HepG2 (cell line): ENCODE measurements around the gene SETD2. TPM values are rescaled to one million over a fixed set of nuclear protein-coding genes. Genes with fewer than 3 reads are reported as not detected.

Experiments
- ATAC-seq: fragments of 200-7000 bp; cut with Tn5 transposase; 3 replicates; pipeline ENCODE4 v1.9.1; 2020; ENCODE audit warnings: mild to moderate bottlenecking, moderate library complexity
- BruUV-seq: library from RNA; stranded (reverse); fragments of 400-500 nt; replicated peaks from 2 replicates; lab custom pipeline; 2021; lab: Mats Ljungman, UMichigan
- CTCF ChIA-PET: fragments of 300-600 bp; formaldehyde crosslinking; extraction: SDS; loops from one replicate; lab custom pipeline; 2021; ENCODE audit warnings: low total read pairs, inconsistent platforms, low intra/inter-chr PET ratio; lab: Yijun Ruan, JAX
- POLR2A ChIA-PET: fragments of 350-600 bp; sonication (Branson Sonifier 250); formaldehyde crosslinking; loops from one replicate; lab custom pipeline; 2020; ENCODE audit warnings: antibody characterized with exemption, inconsistent platforms; lab: Yijun Ruan, JAX
- DNase-seq: peaks from one replicate; pipeline ENCODE4 v3.0.0-alpha.2; 2015; ENCODE audit warnings: low spot score
- FAIRE-seq: peaks from 3 replicates; lab custom pipeline; 2011; peaks lifted over from hg19 to GRCh38; lab: Jason Lieb, UNC
- H2AFZ ChIP-seq: one replicate; pipeline ENCODE4 v1.6.1; 2011; ENCODE audit warnings: low read length, inconsistent platforms
- H3K27ac ChIP-seq: fragments of 300-600 bp; 3 replicates; pipeline ENCODE4 v1.8.0; 2011; ENCODE audit warnings: mixed run types, mild to moderate bottlenecking, mixed read lengths, low read length, inconsistent platforms; ENCODE audit not compliant: insufficient read depth; ENCODE audit errors: extremely low read length
- H3K27me3 ChIP-seq, 2 experiments: fragments of 200-600 bp in 1 of 2; 2 replicates in 1 of 2; 3 replicates in 1 of 2; pipeline versions ENCODE4 v1.6.0 to v1.8.0; 2011; ENCODE audit warnings: low read length in 2 of 2, mild to moderate bottlenecking in 2 of 2, moderate library complexity in 2 of 2, inconsistent platforms in 1 of 2; ENCODE audit not compliant: insufficient read depth in 2 of 2, control insufficient read depth in 1 of 2
- H3K36me3 ChIP-seq, 2 experiments: fragments of 200-600 bp in 1 of 2; replicated peaks in 1 of 2; 2 replicates in 1 of 2; 3 replicates in 1 of 2; pipeline versions ENCODE4 v1.5.1 to v1.8.0; 2011; ENCODE audit warnings: low read length in 2 of 2, inconsistent platforms in 1 of 2; ENCODE audit not compliant: insufficient read depth in 2 of 2, control insufficient read depth in 1 of 2
- H3K4me1 ChIP-seq: 2 replicates; pipeline ENCODE4 v1.5.1; 2012; ENCODE audit warnings: low read length, inconsistent platforms; ENCODE audit not compliant: insufficient read depth
- H3K4me2 ChIP-seq: 2 replicates; pipeline ENCODE4 v1.6.0; 2011; ENCODE audit warnings: low read depth, low read length, inconsistent platforms
- H3K4me3 ChIP-seq, 3 experiments: fragments of 200-600 bp in 1 of 3; sonication (generic), shearing (Covaris generic) in 1 of 3; replicated peaks in 1 of 3; 2 replicates each; pipeline ENCODE4 v1.5.1; 2011 to 2016; ENCODE audit warnings: low read length in 3 of 3, inconsistent platforms in 2 of 3, low read depth in 2 of 3, mild to moderate bottlenecking in 2 of 3, control low read depth in 1 of 3, mixed read lengths in 1 of 3; ENCODE audit not compliant: insufficient read depth in 1 of 3
- H3K79me2 ChIP-seq: one replicate; pipeline ENCODE4 v1.6.1; 2011; ENCODE audit warnings: low read length, inconsistent platforms; ENCODE audit not compliant: insufficient read depth
- H3K9ac ChIP-seq: 2 replicates; pipeline ENCODE4 v1.6.0; 2011; ENCODE audit warnings: mild to moderate bottlenecking, low read depth, low read length, inconsistent platforms; ENCODE audit not compliant: insufficient read depth
- H3K9me3 ChIP-seq: 2 replicates; pipeline ENCODE4 v1.5.1; 2012; ENCODE audit warnings: mild to moderate bottlenecking, low read length
- H4K20me1 ChIP-seq: 2 replicates; pipeline ENCODE4 v1.6.0; 2011; ENCODE audit warnings: inconsistent platforms, mild to moderate bottlenecking, low read length, moderate library complexity; ENCODE audit not compliant: insufficient read depth
- FOXC1 ChIP-seq: sonication (generic); formaldehyde crosslinking; IDR thresholded peaks from 2 replicates; pipeline ENCODE4 v1.8.0; 2022; ENCODE audit warnings: mild to moderate bottlenecking, missing genetic modification reagents, borderline replicate concordance
- HMGXB4 ChIP-seq, 2 experiments: sonication (generic) in 1 of 2; formaldehyde crosslinking in 1 of 2; IDR thresholded peaks; 2 replicates each; pipeline versions ENCODE4 v1.4.0 to v1.6.1; 2018 to 2020; ENCODE audit warnings: missing genetic modification reagents in 2 of 2, borderline replicate concordance in 1 of 2, low read depth in 1 of 2, mild to moderate bottlenecking in 1 of 2, missing biosample characterization in 1 of 2
- HNRNPUL1 ChIP-seq: fragments of 200-400 bp; formaldehyde crosslinking; IDR thresholded peaks from 2 replicates; pipeline ENCODE4 v1.6.1; 2017; ENCODE audit warnings: low read depth, mild to moderate bottlenecking, low read length, moderate library complexity
- KDM5A ChIP-seq: fragments of 200-600 bp; sonication (generic); IDR thresholded peaks from 2 replicates; pipeline ENCODE4 v1.7.0; 2018; ENCODE audit warnings: antibody characterized with exemption, mild to moderate bottlenecking, low read length, borderline replicate concordance
- NBN ChIP-seq: fragments of 450-650 bp; conservative IDR thresholded peaks from 2 replicates; pipeline ENCODE4 v1.6.1; 2017
- SP5 ChIP-seq: IDR thresholded peaks from 2 replicates; pipeline ENCODE4 v1.6.1; 2016; ENCODE audit warnings: low read depth, borderline replicate concordance
- THAP9 ChIP-seq: sonication (generic); formaldehyde crosslinking; IDR thresholded peaks from 2 replicates; pipeline ENCODE4; 2020; ENCODE audit warnings: missing genetic modification reagents, mild to moderate bottlenecking, borderline replicate concordance
- ZC3H4 ChIP-seq: sonication (generic); formaldehyde crosslinking; IDR thresholded peaks from 2 replicates; pipeline ENCODE4 v1.4.0; 2020; ENCODE audit warnings: missing genetic modification reagents, borderline replicate concordance
- ZNF343 ChIP-seq: sonication (generic); formaldehyde crosslinking; IDR thresholded peaks from 2 replicates; pipeline ENCODE4 v1.4.0; 2020; ENCODE audit warnings: mild to moderate bottlenecking, missing genetic modification reagents
- ZNF639 ChIP-seq: conservative IDR thresholded peaks from 2 replicates; pipeline ENCODE4 v1.6.1; 2018; ENCODE audit warnings: missing genetic modification reagents
- WGBS: methylation state at CpG from one replicate; pipeline ENCODE4 v1.1.6; 2017; ENCODE audit warnings: low lambda C conversion rate; 5-methylcytosine and 5-hydroxymethylcytosine counted together
- in situ Hi-C: cut with HindIII; loops from 2 replicates; pipeline ENCODE4 v1.10.0; 2017; ENCODE audit warnings: low pct_unique_long_range_greater_than_20kb; ENCODE audit not compliant: extremely low pct_ligation_motif_present
- intact Hi-C: fragments of 100-400 bp; cut with micrococcal nuclease; formaldehyde crosslinking; loops from one replicate; pipeline ENCODE4 v1.10.0; 2022; ENCODE audit not compliant: unreplicated experiment
- polyA plus RNA-seq, 8 experiments: library from polyadenylated mRNA; depleted of rRNA in 3 of 8; stranded (reverse) in 7 of 8; unstranded in 1 of 8; fragments of >200 nt; fragmentation: Illumina TruSeq in 4 of 8; extraction: Trizol in 4 of 8; gene quantifications; 2 replicates each; pipeline versions ENCODE4 v1.2.1 to v1.2.3, GENCODE V29; 2011 to 2016; ENCODE audit warnings: low read depth in 4 of 8, missing spikeins in 1 of 8, mixed read lengths in 1 of 8; ENCODE audit not compliant: insufficient read depth in 1 of 8
- total RNA-seq, 5 experiments: library from RNA; depleted of rRNA; stranded (reverse); fragments of >200 nt; fragmentation: Illumina TruSeq; extraction: Trizol; gene quantifications; 2 replicates each; pipeline ENCODE4 v1.2.3, GENCODE V29; 2016; ENCODE audit warnings: low read depth in 1 of 5
- TF ChIP-seq, protein P1 (sequence below): IDR thresholded peaks from 2 replicates; pipeline ENCODE4 v1.6.1; 2012; ENCODE audit warnings: inconsistent platforms
- TF ChIP-seq, protein P2 (sequence below): sonication (generic); formaldehyde crosslinking; IDR thresholded peaks from 2 replicates; pipeline ENCODE4 v1.4.0; 2020; ENCODE audit warnings: missing genetic modification reagents
- TF ChIP-seq, protein P3 (sequence below): sonication (generic); formaldehyde crosslinking; IDR thresholded peaks from 2 replicates; pipeline ENCODE4 v1.5.0; 2020; ENCODE audit warnings: mild to moderate bottlenecking, missing genetic modification reagents

The SETD2 gene
- total and polyA plus RNA-seq, 2 of the 13 experiments (the other 11 are each of a cell fraction or from before 2014, with no cell fraction given): 14.2 to 24.2 TPM

DNA sequence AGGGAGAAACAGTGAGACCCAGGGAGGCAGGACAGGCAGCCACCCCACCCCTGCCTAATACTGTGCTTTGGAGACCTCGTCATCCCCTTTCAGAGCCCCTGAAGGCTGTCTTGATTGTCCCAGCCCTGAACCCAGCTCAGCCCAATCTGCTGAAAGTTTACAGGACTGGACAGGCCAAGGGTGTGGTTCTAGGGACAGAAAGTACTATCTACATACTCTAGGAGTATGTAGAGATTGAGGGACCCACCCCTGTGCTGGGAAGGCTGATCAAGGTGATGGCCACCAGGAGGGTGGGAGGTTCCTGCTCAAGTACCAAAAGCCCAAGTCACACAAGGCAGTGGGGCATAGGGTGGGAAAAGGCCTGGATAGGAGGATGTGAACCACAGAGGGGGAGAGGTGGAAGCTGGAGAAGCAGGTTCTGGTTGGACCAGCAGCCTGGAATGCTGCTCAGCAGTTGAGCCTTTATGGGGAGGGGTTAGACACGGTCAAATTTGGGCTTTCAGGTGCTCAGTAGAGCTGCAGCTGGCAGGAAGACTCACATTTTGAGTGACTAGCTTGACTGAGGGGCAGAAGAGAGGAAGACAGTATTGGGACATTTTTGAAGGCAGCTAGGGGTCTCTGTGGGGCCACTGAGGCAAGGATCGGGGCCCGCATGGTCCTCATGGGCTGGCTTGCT, 177.7 kb downstream of the SETD2 start:
- in situ Hi-C loops: no loop called here
- Histone ChIP-seq H3K36me3 (no peaks in the 10 kb centered on the region), H2AFZ (no peak overlapping the region), H4K20me1 (no peaks in the 10 kb centered on the region), H3K4me3 (no peak overlapping the region), H3K27me3 (no peaks in the 10 kb centered on the region), H3K9me3 (no peaks in the 10 kb centered on the region), H3K9ac (no peak overlapping the region), H3K4me1 (peaks cover 24% of the 10 kb centered on the region), H3K27ac (no peak overlapping the region), H3K79me2 (no peaks in the 10 kb centered on the region), H3K4me2 (no peak overlapping the region)
- ChIA-PET POLR2A (interaction anchor here (1.6 kb wide), 1 partner anchor 9 kb away, joined by 6 read pairs; the partner anchor contains the start of gene CCDC12), CTCF (no interaction called here)
- DNase-seq (no peak), FAIRE-seq (no peak), ATAC-seq (no peak)
- 91% methylated on average over 4 of the region's 4 CpGs for WGBS
- intact Hi-C loops: no loop called here
- no TSS peak for BruUV-seq
- no peak for TF ChIP-seq ZNF343 (CRISPR knock-in tag)
- TF ChIP-seq, protein P1, sequence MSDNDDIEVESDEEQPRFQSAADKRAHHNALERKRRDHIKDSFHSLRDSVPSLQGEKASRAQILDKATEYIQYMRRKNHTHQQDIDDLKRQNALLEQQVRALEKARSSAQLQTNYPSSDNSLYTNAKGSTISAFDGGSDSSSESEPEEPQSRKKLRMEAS: no peak
- TF ChIP-seq HNRNPUL1: no peak
- TF ChIP-seq FOXC1 (CRISPR knock-in tag): no peak
- TF ChIP-seq KDM5A: no peak
- TF ChIP-seq, protein P2, sequence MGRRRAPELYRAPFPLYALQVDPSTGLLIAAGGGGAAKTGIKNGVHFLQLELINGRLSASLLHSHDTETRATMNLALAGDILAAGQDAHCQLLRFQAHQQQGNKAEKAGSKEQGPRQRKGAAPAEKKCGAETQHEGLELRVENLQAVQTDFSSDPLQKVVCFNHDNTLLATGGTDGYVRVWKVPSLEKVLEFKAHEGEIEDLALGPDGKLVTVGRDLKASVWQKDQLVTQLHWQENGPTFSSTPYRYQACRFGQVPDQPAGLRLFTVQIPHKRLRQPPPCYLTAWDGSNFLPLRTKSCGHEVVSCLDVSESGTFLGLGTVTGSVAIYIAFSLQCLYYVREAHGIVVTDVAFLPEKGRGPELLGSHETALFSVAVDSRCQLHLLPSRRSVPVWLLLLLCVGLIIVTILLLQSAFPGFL (CRISPR knock-in tag): no peak
- TF ChIP-seq NBN: no peak
- no peak for TF ChIP-seq THAP9 (CRISPR knock-in tag)
- no peak for TF ChIP-seq HMGXB4 (CRISPR knock-in tag; IDR thresholded peaks at IDR 0.05; ENCODE audit: borderline replicate concordance in 1 of 2, low read depth in 1 of 2)
- TF ChIP-seq ZC3H4: no peak
- TF ChIP-seq ZNF639 (CRISPR knock-in tag): no peak
- no peak for TF ChIP-seq SP5
- TF ChIP-seq, protein P3, sequence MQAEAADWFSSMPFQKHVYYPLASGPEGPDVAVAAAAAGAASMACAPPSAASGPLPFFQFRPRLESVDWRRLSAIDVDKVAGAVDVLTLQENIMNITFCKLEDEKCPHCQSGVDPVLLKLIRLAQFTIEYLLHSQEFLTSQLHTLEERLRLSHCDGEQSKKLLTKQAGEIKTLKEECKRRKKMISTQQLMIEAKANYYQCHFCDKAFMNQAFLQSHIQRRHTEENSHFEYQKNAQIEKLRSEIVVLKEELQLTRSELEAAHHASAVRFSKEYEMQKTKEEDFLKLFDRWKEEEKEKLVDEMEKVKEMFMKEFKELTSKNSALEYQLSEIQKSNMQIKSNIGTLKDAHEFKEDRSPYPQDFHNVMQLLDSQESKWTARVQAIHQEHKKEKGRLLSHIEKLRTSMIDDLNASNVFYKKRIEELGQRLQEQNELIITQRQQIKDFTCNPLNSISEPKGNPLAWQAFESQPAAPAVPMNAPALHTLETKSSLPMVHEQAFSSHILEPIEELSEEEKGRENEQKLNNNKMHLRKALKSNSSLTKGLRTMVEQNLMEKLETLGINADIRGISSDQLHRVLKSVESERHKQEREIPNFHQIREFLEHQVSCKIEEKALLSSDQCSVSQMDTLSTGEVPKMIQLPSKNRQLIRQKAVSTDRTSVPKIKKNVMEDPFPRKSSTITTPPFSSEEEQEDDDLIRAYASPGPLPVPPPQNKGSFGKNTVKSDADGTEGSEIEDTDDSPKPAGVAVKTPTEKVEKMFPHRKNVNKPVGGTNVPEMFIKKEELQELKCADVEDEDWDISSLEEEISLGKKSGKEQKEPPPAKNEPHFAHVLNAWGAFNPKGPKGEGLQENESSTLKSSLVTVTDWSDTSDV: no peak
